HG02763 (cell line): Measurements from ENCODE around the gene ANO7.
A peak's percentile ranks its signal among the peaks of the same experiment; 100 is the strongest.

Source experiments
- ATAC-seq: cut with Tn5 transposase; IDR thresholded peaks from one replicate; pipeline ENCODE4 v1.9.1; 2021; ENCODE audit warnings: mild to moderate bottlenecking, moderate library complexity; ENCODE audit not compliant: unreplicated experiment

ANO7 gene

DNA sequence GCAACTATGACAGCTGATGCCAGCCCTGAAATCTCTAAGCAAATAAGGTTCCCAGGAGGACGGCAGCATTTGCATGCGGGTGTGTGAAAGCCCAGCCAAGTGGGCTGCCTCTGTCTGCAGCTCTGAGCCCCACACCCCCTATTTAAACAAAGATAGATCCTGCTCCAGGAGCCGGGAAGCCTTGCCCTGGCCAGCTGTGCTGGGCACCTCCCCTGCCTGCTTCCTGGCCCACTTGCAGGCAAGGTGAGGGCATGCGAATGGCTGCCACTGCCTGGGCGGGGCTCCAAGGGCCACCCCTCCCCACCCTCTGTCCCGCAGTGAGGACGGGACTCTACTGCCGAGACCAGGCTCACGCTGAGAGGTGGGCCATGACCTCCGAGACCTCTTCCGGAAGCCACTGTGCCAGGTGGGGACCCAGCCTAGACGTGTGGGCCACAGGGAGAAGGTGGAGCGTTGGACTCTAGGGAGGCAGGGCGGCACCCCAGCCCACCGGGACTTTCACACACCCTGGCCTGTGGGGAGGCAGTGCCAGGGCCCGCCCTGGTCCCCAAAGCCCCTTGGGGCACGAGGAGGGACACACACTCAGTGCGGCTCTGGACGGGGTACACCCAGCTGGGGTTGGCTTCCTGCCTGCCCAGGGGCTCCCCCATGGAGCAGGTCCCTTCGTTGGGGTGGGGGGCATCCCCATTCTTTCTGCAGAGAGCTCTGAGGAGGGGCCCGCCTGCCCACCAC is at the start of gene ANO7:
Gene ANO7, plus strand, starts transcription at position 317 of the 732 bp plus-strand sequence. CDS start 1,387 bp downstream, outside the sequence.
- no peak for ATAC-seq

DNA sequence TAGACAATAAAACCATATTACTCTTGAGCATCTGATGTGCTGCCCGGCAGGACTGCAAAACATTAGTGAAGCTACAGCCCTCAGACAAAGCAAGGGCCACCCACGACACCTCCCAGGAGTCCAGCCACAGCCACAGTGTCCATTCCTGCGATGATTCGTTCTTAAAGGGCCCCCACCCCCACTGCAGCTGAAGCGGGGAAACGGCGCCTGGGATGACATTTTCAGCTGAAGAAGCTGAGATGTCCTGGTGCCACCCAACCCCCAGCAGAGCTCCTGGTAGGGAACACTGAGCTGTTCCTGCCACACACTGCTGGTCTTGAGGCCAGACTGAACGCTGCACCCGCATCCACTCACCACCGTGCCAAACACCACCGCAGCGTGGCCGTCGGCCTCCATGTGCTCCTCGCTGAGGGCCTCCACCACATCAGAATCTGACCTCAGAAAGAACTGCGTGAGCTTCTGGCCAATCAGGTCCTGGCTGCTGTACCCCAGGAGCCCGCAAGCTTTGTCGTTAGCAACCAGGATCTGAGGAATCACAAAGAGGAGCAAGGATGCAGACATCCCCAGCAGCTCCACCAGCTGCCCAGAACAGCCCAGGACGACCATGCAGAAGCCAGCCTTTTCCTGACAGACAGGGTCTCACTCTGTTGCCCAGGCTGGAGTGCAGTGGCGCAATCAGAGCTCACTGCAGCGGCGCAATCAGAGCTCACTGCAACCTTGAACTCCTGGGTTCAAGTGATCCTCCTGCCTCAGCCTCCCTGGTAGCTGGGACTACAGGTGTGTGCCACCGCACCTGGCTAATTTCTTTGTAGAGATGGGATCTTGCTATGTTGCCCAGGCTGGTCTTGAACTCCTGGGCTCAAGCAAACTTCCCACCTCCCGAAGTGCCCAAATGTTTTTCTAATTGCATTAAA is 48.7 kb upstream of the ANO7 start:
- ATAC-seq = no peak

DNA sequence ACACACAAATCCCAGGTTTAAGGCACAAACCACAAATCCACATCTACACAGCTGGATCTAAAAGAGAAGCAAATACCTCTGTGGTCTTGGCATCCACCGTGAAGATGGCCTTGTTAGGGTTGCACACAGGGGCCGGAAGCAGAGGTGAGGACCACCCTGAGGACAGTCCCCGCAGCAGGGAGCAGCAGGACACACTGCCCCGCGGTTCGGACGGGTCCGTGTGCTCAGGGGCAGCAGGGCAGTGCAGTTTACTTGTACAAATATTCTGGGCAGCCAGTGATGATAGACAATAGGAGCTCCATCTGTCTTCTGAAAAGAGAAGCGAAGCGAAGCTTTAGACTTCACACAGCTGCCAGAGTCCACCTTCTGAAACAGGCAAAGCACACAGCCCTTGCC is 48.0 kb upstream of the ANO7 start:
- ATAC-seq = no peak

DNA sequence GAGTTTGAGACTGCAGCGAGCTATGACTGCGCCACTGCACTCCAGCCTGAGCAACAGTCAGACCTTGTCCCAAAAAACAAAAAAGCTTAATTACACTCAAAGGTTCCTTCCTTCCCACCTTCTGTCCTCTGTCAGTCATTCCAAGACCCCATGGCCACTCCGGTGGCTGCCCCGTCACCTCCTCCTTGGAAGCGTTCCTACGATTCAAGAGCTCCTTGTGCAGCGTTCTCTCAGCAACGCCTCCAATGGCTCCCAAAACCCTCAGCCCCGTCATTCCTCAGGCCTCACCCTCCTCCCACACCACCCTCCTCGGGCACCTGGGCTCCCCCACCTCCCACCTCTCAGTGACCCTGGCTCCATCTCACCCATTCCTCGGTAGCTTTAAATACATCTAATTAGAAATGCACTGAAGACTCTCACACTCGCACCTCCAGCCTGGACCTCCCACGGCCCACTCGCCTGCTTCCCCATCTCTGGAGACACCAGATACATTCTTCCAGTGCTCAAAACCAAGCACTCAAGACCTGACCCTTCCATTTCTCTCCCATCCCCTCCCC is 47.2 kb upstream of the ANO7 start:
- ATAC-seq = no peak

- ATAC-seq = no peak
Measured at GRCh38 chr2:241142063-241142462, 46.4 kb upstream of the ANO7 start.

DNA sequence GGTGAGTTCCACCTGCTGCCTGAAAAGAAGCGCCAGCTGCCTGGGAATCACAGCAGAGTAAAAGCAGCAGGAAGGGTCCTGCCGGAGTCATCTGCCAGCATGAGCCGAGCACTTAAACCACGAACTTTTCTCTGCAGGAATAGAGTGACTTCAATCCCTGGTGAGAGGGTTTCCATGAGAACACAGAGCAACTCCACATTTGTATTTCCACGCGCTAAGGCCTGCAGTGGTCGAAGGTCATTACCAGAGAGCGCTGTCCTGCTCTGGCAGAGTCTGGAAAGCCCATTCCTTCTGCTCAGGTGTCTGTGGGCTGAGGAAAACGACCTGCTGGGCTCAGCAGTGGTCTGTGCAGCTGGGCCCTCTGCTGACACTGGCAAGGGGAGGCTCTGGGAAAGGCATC is 45.9 kb upstream of the ANO7 start:
- no peak for ATAC-seq

DNA sequence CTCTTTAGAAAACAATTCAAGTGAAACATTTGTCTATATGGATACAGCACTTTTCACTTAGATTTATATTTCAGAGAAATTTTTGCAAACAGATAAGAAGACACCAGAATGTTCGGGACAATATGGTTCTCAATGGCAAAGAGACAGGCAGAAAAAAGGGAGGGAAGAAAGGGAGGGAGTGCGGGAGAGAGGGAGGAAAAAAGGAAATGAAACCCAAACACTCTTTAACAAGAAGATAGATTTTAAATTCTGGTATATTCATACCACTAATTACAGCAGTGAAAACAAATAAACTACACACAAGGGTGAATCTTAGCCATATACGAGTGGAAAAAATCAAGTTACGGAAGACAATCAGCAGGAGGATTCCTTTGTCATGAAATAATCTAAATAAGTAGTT is 42.2 kb upstream of the ANO7 start:
- no peak for ATAC-seq

DNA sequence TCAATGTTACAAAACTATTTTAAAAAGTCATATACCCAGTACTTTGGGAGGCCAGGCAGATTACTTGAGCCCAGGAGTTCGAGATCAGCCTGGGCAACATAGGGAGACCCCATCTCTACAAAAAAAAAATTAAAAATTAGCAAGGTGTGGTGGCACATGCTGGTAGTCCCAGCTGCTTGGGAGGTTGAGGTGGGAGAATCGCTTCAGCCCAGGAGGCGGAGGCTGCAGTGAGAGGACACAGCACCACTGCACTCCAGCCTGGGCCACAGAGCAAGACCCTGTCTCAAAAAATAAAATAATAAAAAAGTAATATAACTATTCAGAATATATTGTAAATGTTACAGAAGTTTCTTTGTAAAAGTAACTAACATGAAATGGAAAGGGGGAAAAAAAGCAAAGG is 41.1 kb upstream of the ANO7 start:
- no peak for ATAC-seq

DNA sequence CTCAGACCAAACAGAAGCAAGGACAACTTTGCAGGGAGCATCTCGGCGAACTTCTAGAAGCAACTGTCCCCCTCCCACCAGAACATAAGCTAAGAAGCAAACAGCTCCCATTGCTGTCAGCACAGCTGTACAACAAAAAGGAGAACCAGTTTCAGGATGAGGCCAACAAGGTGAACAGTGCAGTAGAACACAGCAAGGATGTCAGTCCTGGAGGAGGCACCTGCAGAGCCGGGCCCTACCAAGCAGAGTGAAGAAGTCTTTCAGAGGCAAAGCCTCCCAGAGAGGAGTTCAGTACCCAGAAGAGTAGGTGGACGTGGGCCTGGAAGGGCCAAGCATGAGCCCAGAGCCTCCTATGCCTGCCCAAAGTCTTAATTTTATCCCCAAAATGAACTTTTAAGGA is 40.2 kb upstream of the ANO7 start:
- no peak for ATAC-seq

GRCh38 chr2:241148891-241149674 is 39.4 kb upstream of the ANO7 start, which contains the start of gene PASK:
Gene PASK (minus strand): TSS chr2:241149472. CDS start chr2:241143032, 6,440 bp downstream.
- peak; percentile 70 for ATAC-seq

DNA sequence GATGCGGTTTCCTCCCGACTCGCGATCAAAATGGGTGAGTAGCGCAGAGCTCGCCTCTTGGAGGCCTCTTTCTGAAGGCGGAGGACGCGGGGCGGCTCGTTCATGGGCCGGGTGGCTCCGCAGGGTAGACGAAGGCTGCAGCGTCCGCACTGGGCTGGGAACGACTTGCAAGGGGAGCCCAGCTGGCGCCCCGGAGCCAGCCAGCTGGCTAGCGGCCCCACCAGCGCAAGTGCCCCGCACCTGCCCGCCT is 38.9 kb upstream of the ANO7 start:
- no peak for ATAC-seq

- ATAC-seq = peak; percentile 72
Measured at GRCh38 chr2:241149925-241150659, 38.4 kb upstream of the ANO7 start, which contains the start of gene PPP1R7. Gene PPP1R7 (plus strand): TSS chr2:241150467. CDS start chr2:241150496, 29 bp downstream.

- no peak for ATAC-seq
Measured at GRCh38 chr2:241150660-241151530, 37.6 kb upstream of the ANO7 start.

GRCh38 chr2:241151934-241152660 is 36.4 kb upstream of the ANO7 start:
- ATAC-seq = no peak

DNA sequence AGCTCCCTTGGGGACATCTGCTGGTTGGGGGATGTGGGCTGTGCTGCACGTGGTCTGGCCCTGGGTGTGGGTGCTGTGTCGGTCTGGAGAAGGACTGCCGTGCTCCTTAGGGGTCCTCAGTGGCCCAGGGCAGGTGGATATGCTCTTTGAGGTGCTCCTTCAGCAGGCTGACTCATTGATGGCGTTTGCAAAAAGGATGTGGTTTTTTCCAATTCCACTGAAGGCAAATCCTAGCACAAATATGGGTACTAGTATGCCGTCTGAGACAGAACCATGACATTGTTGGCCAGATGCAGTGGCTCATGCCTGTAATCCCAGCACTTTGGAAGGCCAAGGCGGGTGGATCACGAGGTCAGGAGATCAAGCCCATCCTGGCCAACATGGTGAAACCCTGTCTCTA is 34.9 kb upstream of the ANO7 start:
- no peak for ATAC-seq

GRCh38 chr2:241154915-241155314 is 33.6 kb upstream of the ANO7 start:
- no peak for ATAC-seq

DNA sequence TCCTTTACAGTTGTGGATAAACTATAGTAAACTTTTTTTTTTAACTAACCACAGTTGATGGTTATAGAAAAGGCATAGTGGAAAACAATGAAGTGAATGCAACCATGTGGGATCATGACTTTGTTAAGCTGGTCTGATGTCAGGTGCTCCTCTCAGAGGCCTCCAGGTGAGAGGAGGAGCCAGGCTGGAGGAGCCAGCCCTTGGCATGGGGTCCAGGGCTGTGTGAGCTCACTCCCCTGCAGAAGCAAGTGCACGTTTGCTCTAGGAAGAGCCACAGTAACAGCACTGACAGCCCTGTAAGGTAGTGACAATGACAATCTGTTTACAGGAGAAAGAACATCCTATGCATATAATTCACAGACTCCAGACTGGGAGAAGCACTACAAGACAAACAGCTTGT is 32.5 kb upstream of the ANO7 start:
- no peak for ATAC-seq

GRCh38 chr2:241156971-241157441 is 31.5 kb upstream of the ANO7 start:
- ATAC-seq = no peak
